K562 (cell line): ENCODE results near the gene GPR75. TPM values are rescaled to one million over a fixed set of nuclear protein-coding genes. Genes with fewer than 3 reads are reported as not detected.

Source experiments
- ATAC-seq: fragments of 200-7000 bp; cut with Tn5 transposase; 3 replicates; pipeline ENCODE4 v1.9.1; 2020; ENCODE audit warnings: moderate library complexity
- BruUV-seq: library from RNA; stranded (reverse); fragments of 400-500 nt; replicated peaks from 2 replicates; lab custom pipeline; 2021; lab: Mats Ljungman, UMichigan
- CTCF ChIA-PET: fragments of 300-600 bp; formaldehyde crosslinking; extraction: SDS; loops from one replicate; lab custom pipeline; 2021; ENCODE audit warnings: low intra/inter-chr PET ratio; lab: Yijun Ruan, JAX
- POLR2A ChIA-PET: fragments of 300-600, 350-650 bp; sonication (Branson Sonifier 250); formaldehyde crosslinking; extraction: SDS; loops from one replicate; lab custom pipeline; 2021; ENCODE audit warnings: antibody characterized with exemption, inconsistent platforms; lab: Yijun Ruan, JAX
- DNase-seq, 4 experiments: peaks; one replicate each; pipeline versions ENCODE4 v3.0.0 to v3.0.0-alpha.2; 2011 to 2018; ENCODE audit warnings: low spot score in 3 of 4, mixed read lengths in 3 of 4; ENCODE audit errors: extremely low read depth in 1 of 4
- FAIRE-seq: peaks from 2 replicates; lab custom pipeline; 2011; peaks lifted over from hg19 to GRCh38; lab: Jason Lieb, UNC
- H2AFZ ChIP-seq: 2 replicates; pipeline ENCODE4 v1.6.0; 2011; ENCODE audit warnings: low read depth, low read length, control low read depth, inconsistent platforms
- H3K27ac ChIP-seq: fragments of 200-600 bp; 3 replicates; pipeline ENCODE4 v1.8.0; 2011; ENCODE audit warnings: low read depth, mild to moderate bottlenecking, control low read depth, inconsistent platforms, low read length, moderate library complexity, mixed read lengths; ENCODE audit errors: extremely low read depth
- H3K27me3 ChIP-seq, 2 experiments: fragments of 300-600 bp in 1 of 2; 2 replicates in 1 of 2; 3 replicates in 1 of 2; pipeline versions ENCODE4 v1.6.0 to v1.8.0; 2011; ENCODE audit warnings: inconsistent platforms in 2 of 2, low read length in 2 of 2, mild to moderate bottlenecking in 1 of 2, mixed read lengths in 1 of 2, moderate library complexity in 1 of 2; ENCODE audit not compliant: control insufficient read depth in 2 of 2, insufficient read depth in 2 of 2
- H3K36me3 ChIP-seq: fragments of 300-600 bp; 3 replicates; pipeline ENCODE4 v1.8.0; 2011; ENCODE audit warnings: mild to moderate bottlenecking, low read length, inconsistent platforms; ENCODE audit not compliant: control insufficient read depth, insufficient read depth
- H3K4me1 ChIP-seq, 2 experiments: fragments of 200-600 bp in 1 of 2; replicated peaks in 1 of 2; 2 replicates in 1 of 2; 3 replicates in 1 of 2; pipeline versions ENCODE4 v1.5.1 to v1.8.0; 2011; ENCODE audit warnings: inconsistent platforms in 2 of 2, low read length in 2 of 2, mild to moderate bottlenecking in 1 of 2, mixed read lengths in 1 of 2, moderate library complexity in 1 of 2; ENCODE audit not compliant: control insufficient read depth in 2 of 2, insufficient read depth in 2 of 2
- H3K4me2 ChIP-seq: 2 replicates; pipeline ENCODE4 v1.6.1; 2011; ENCODE audit warnings: low read length, control low read depth, inconsistent platforms, mixed read lengths; ENCODE audit not compliant: insufficient read depth
- H3K4me3 ChIP-seq: fragments of 200-600 bp; sonication (generic), shearing (Covaris generic); 2 replicates; pipeline ENCODE4 v1.5.1; 2016; ENCODE audit warnings: control low read depth, inconsistent platforms
- H3K79me2 ChIP-seq: fragments of 200-600 bp; 3 replicates; pipeline ENCODE4 v1.8.0; 2011; ENCODE audit warnings: low read length, inconsistent platforms; ENCODE audit not compliant: control insufficient read depth, insufficient read depth
- H3K9ac ChIP-seq, 2 experiments: 2 replicates each; pipeline versions ENCODE4 v1.6.0 to v1.6.1; 2011; ENCODE audit warnings: low read depth in 2 of 2, low read length in 2 of 2, control low read depth in 1 of 2, inconsistent platforms in 1 of 2, mild to moderate bottlenecking in 1 of 2, mixed read lengths in 1 of 2; ENCODE audit not compliant: insufficient read depth in 1 of 2
- H3K9me1 ChIP-seq: one replicate; pipeline ENCODE4 v1.6.0; 2011; ENCODE audit warnings: inconsistent platforms, mild to moderate bottlenecking, low read length, moderate library complexity; ENCODE audit not compliant: control insufficient read depth, insufficient read depth
- H3K9me3 ChIP-seq: replicated peaks from 2 replicates; pipeline ENCODE4 v1.5.1; 2011; ENCODE audit warnings: low read depth, low read length, inconsistent platforms; ENCODE audit not compliant: control insufficient read depth, insufficient read depth
- H4K20me1 ChIP-seq: replicated peaks from 2 replicates; pipeline ENCODE4 v1.6.1; 2011; ENCODE audit warnings: low read length, inconsistent platforms, mixed read lengths; ENCODE audit not compliant: control insufficient read depth, insufficient read depth
- BMI1 ChIP-seq: fragments of 150-350 bp; IDR thresholded peaks from 2 replicates; pipeline ENCODE4 v1.6.1; 2014; ENCODE audit warnings: low read length
- ETV5 ChIP-seq: sonication (generic); formaldehyde crosslinking; IDR thresholded peaks from 2 replicates; pipeline ENCODE4 v1.4.0; 2020; ENCODE audit warnings: low read depth, mild to moderate bottlenecking, missing genetic modification reagents
- PTTG1 ChIP-seq: fragments of 450-650 bp; IDR thresholded peaks from 2 replicates; pipeline ENCODE4 v1.6.1; 2016; ENCODE audit warnings: low read depth, mild to moderate bottlenecking, missing genetic modification characterization, missing compliant biosample characterization
- TARDBP ChIP-seq: fragments of 450-650 bp; IDR thresholded peaks from 2 replicates; pipeline ENCODE4 v1.6.1; 2016
- TCF7 ChIP-seq: sonication (generic); IDR thresholded peaks from 2 replicates; pipeline ENCODE4 v1.6.1; 2016; ENCODE audit warnings: antibody characterized with exemption, borderline replicate concordance
- ZNF77 ChIP-seq: fragments of 250-450 bp; sonication (Bioruptor Pico); IDR thresholded peaks from 2 replicates; pipeline ENCODE4 v1.5.0; 2020
- in situ Hi-C: fragments of 300-500 bp; cut with MboI; formaldehyde crosslinking; loops from 4 replicates; pipeline ENCODE4 v1.15.0; 2018; ENCODE audit warnings: inconsistent platforms, mixed read lengths
- intact Hi-C: fragments of 100-400 bp; cut with micrococcal nuclease; formaldehyde crosslinking; loops from 2 replicates; pipeline ENCODE4 v1.14.2; 2022
- polyA plus RNA-seq, 8 experiments: library from polyadenylated mRNA; depleted of rRNA in 4 of 8; stranded (reverse) in 5 of 8; unstranded in 3 of 8; fragments of >200 nt; fragmentation: Nextera tagmentation in 2 of 8; fragmentation: Illumina TruSeq in 1 of 8; extraction: Ambion mirVana in 2 of 8; extraction: Trizol in 1 of 8; gene quantifications; 2 replicates each; pipeline versions ENCODE4 v1.2.1 to v1.2.3, GENCODE V29; 2011 to 2014; ENCODE audit warnings: inconsistent platforms in 1 of 8, missing spikeins in 1 of 8
- total RNA-seq, 7 experiments: library from RNA; depleted of rRNA in 6 of 7; stranded (reverse); fragments of >200 nt in 6 of 7; fragmentation: Illumina TruSeq in 2 of 7; extraction: Trizol in 2 of 7; gene quantifications; 2 replicates each; pipeline versions ENCODE4 v1.2.1 to v1.2.3, GENCODE V29; 2011 to 2021; ENCODE audit warnings: low replicate concordance in 1 of 7
- TF ChIP-seq, protein P1 (sequence below), 2 experiments: fragments of 450-650 bp; IDR thresholded peaks; 2 replicates each; pipeline ENCODE4 v1.6.1; 2018; ENCODE audit warnings: mild to moderate bottlenecking in 2 of 2, low read depth in 1 of 2; ENCODE audit not compliant: partially characterized antibody in 2 of 2
- TF ChIP-seq, protein P2 (sequence below), 2 experiments: fragments of 450-650 bp in 1 of 2; sonication (generic) in 1 of 2; formaldehyde crosslinking in 1 of 2; IDR thresholded peaks; 2 replicates each; pipeline versions ENCODE4 v1.7.1 to v1.9.0; 2016 to 2022; ENCODE audit warnings: inconsistent platforms in 1 of 2, mild to moderate bottlenecking in 1 of 2, missing genetic modification reagents in 1 of 2

The GPR75 gene
- total and polyA plus RNA-seq, 9 of the 15 experiments (the other 6 are each of a cell fraction or from before 2014, with no cell fraction given) = 0.10 to 3.9 (median 2.3) TPM

DNA sequence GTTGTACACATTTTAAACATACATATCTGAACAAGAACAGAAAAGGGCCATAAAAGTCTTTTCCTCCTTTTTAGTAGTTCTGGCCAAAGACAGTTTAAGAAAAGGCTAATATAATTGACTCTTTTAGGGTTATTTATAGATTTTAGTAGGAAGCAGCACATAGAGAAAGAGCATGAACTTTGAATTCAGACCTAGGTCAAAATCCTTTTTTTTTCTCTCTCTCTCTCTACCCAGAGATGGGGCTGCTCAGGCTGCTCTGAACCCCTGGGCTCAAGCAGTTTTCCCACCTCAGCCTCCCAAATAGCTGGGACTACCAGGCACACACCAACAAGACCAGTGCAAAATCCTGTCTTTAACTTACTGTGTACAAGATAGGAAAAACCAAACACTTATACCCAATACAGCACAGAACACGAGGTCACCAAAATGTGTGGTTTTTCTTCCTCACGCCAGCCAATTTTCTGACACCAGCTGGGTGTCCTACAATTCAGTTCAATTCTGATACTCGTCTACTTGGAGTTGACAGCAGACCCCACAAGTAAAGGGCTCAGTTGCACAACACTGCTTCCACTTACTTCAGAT lies 40.8 kb downstream of the GPR75 start (continued):
- TF ChIP-seq ETV5 (CRISPR knock-in tag) (no peak), PTTG1 (tag) (no peak)
- TF ChIP-seq, all 486 proteins: peak for 0

DNA sequence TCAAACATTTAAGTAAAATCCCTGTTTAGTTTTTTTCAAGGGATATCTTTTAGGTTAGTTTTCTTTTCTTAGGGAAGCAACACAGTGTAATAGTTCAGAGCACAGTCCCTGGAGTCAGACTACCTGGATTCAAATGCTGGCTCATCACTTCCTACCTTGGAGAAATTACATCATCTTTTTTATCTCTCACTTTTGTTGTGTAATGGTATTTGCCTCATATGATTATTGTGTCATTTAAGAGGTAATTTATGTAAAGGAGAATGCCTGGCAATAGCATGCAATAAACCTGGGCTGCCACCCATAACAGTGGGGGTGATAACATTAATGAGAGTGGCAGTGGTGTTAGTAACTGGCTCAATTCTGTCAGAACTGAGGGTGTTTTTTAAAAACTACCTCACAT lies 46.6 kb downstream of the GPR75 start:
- BruUV-seq = no TSS peak
- Histone ChIP-seq H3K4me1 (no peaks in the 10 kb centered on the region), H3K4me2 (no peak overlapping the region), H3K9ac (no peak overlapping the region), H2AFZ (no peak overlapping the region), H3K4me3 (no peak overlapping the region), H3K9me1 (no peaks in the 10 kb centered on the region), H3K36me3 (peaks cover 78% of the 10 kb centered on the region), H3K27me3 (no peaks in the 10 kb centered on the region), H3K9me3 (no peaks in the 10 kb centered on the region), H3K79me2 (no peaks in the 10 kb centered on the region), H4K20me1 (no peaks in the 10 kb centered on the region), H3K27ac (no peak overlapping the region)
- no peak for FAIRE-seq
- CTCF ChIA-PET = no interaction called here
- no peak for ATAC-seq
- POLR2A ChIA-PET = interaction anchor here (0.8 kb wide), 1 partner anchor 45 kb away, joined by 3 read pairs; no protein-coding TSS in a partner anchor
- intact Hi-C loops (no loop called here), in situ Hi-C loops (no loop called here)
- no peak for DNase-seq
- TF ChIP-seq TARDBP = no peak
- no peak for TF ChIP-seq BMI1
- TF ChIP-seq, protein P1, sequence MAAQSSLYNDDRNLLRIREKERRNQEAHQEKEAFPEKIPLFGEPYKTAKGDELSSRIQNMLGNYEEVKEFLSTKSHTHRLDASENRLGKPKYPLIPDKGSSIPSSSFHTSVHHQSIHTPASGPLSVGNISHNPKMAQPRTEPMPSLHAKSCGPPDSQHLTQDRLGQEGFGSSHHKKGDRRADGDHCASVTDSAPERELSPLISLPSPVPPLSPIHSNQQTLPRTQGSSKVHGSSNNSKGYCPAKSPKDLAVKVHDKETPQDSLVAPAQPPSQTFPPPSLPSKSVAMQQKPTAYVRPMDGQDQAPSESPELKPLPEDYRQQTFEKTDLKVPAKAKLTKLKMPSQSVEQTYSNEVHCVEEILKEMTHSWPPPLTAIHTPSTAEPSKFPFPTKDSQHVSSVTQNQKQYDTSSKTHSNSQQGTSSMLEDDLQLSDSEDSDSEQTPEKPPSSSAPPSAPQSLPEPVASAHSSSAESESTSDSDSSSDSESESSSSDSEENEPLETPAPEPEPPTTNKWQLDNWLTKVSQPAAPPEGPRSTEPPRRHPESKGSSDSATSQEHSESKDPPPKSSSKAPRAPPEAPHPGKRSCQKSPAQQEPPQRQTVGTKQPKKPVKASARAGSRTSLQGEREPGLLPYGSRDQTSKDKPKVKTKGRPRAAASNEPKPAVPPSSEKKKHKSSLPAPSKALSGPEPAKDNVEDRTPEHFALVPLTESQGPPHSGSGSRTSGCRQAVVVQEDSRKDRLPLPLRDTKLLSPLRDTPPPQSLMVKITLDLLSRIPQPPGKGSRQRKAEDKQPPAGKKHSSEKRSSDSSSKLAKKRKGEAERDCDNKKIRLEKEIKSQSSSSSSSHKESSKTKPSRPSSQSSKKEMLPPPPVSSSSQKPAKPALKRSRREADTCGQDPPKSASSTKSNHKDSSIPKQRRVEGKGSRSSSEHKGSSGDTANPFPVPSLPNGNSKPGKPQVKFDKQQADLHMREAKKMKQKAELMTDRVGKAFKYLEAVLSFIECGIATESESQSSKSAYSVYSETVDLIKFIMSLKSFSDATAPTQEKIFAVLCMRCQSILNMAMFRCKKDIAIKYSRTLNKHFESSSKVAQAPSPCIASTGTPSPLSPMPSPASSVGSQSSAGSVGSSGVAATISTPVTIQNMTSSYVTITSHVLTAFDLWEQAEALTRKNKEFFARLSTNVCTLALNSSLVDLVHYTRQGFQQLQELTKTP (IDR thresholded peaks at IDR 0.05; ENCODE audit: low read depth in 1 of 2, partially characterized antibody in 2 of 2) = no peak
- TF ChIP-seq, protein P2, sequence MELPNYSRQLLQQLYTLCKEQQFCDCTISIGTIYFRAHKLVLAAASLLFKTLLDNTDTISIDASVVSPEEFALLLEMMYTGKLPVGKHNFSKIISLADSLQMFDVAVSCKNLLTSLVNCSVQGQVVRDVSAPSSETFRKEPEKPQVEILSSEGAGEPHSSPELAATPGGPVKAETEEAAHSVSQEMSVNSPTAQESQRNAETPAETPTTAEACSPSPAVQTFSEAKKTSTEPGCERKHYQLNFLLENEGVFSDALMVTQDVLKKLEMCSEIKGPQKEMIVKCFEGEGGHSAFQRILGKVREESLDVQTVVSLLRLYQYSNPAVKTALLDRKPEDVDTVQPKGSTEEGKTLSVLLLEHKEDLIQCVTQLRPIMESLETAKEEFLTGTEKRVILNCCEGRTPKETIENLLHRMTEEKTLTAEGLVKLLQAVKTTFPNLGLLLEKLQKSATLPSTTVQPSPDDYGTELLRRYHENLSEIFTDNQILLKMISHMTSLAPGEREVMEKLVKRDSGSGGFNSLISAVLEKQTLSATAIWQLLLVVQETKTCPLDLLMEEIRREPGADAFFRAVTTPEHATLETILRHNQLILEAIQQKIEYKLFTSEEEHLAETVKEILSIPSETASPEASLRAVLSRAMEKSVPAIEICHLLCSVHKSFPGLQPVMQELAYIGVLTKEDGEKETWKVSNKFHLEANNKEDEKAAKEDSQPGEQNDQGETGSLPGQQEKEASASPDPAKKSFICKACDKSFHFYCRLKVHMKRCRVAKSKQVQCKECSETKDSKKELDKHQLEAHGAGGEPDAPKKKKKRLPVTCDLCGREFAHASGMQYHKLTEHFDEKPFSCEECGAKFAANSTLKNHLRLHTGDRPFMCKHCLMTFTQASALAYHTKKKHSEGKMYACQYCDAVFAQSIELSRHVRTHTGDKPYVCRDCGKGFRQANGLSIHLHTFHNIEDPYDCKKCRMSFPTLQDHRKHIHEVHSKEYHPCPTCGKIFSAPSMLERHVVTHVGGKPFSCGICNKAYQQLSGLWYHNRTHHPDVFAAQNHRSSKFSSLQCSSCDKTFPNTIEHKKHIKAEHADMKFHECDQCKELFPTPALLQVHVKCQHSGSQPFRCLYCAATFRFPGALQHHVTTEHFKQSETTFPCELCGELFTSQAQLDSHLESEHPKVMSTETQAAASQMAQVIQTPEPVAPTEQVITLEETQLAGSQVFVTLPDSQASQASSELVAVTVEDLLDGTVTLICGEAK (IDR thresholded peaks at IDR 0.05) = no peak
- TF ChIP-seq, protein P2 (CRISPR knock-in tag; IDR thresholded peaks at IDR 0.05) = no peak
- TF ChIP-seq ZNF77 = no peak
- no peak for TF ChIP-seq TCF7
